K562 (cell line): ENCODE measurements around the gene RABIF.

Experiments
- CREB1 ChIP-seq, 2 experiments: sonication (generic) in 1 of 2; formaldehyde crosslinking in 1 of 2; IDR thresholded peaks; 2 replicates each; pipeline versions ENCODE4 v1.6.1 to v1.8.0; 2012 to 2022; ENCODE audit warnings: inconsistent platforms in 1 of 2, mild to moderate bottlenecking in 1 of 2, missing genetic modification reagents in 1 of 2, moderate library complexity in 1 of 2
- EGR1 ChIP-seq: fragments of 450-650 bp; conservative IDR thresholded peaks from 2 replicates; pipeline ENCODE4 v1.6.1; 2017; ENCODE audit warnings: mild to moderate bottlenecking
- GABPB1 ChIP-seq: sonication (generic); formaldehyde crosslinking; IDR thresholded peaks from 2 replicates; pipeline ENCODE4 v1.8.0; 2022; ENCODE audit warnings: mild to moderate bottlenecking, missing genetic modification reagents
- MBD2 ChIP-seq: sonication (generic); IDR thresholded peaks from 2 replicates; pipeline ENCODE4 v1.6.1; 2016; ENCODE audit warnings: low read depth, borderline replicate concordance
- SMAD4 ChIP-seq: fragments of 250-450 bp; sonication (Bioruptor Pico); conservative IDR thresholded peaks from 2 replicates; pipeline ENCODE4 v1.8.0; 2021; ENCODE audit warnings: inconsistent platforms, mild to moderate bottlenecking, moderate library complexity
- SRSF9 ChIP-seq: fragments of 200-400 bp; formaldehyde crosslinking; IDR thresholded peaks from 2 replicates; pipeline ENCODE4 v1.6.1; 2017; ENCODE audit warnings: low read depth, low read length, borderline replicate concordance
- ZSCAN29 ChIP-seq: fragments of 450-650 bp; IDR thresholded peaks from 2 replicates; pipeline ENCODE4 v1.6.1; 2017
- TF ChIP-seq, protein P1 (sequence below): sonication (generic); formaldehyde crosslinking; IDR thresholded peaks from 2 replicates; pipeline ENCODE4 v1.9.0; 2022; ENCODE audit warnings: mild to moderate bottlenecking, missing genetic modification reagents
- TF ChIP-seq, protein P2 (sequence below): sonication (generic); formaldehyde crosslinking; IDR thresholded peaks from 2 replicates; pipeline ENCODE4 v1.9.0; 2022; ENCODE audit warnings: mild to moderate bottlenecking, missing genetic modification reagents

DNA sequence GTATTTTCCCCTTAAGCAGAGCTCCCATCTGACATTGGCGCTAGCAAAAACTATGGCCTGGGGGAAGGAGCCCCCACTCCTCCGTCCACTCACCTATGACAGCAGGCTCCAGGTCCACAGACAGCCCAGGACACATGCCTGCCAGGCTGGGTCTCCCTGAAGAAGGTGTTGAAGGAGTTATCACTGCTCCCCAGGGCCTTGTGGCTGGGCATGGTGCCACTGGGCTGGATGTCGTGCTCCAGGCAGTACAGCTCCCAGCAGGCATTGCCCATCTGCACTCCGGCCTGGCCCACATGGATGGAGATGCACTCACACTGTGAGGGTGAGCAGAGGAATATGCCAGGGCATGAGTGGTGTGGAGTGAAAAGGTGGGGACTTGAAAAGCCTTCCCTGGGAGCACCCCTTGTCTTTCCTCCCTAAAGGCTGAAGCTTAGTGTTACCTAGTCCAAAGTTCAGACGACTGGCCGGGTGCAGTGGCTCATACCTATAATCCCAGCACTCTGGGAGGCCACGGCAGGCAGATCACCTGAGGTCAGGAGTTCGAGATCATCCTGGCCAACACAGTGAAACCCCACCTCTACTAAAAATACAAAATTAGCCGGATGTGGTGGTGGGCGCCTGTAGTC, 30.0 kb downstream of the RABIF start:
- TF ChIP-seq GABPB1 (no peak), EGR1 (no peak), SRSF9 (no peak), SMAD4 (CRISPR knock-in tag) (no peak), CREB1 (IDR thresholded peaks at IDR 0.05) (no peak), CREB1 (CRISPR knock-in tag; IDR thresholded peaks at IDR 0.05) (no peak), MBD2 (no peak), ZSCAN29 (no peak)
- TF ChIP-seq, protein P1, sequence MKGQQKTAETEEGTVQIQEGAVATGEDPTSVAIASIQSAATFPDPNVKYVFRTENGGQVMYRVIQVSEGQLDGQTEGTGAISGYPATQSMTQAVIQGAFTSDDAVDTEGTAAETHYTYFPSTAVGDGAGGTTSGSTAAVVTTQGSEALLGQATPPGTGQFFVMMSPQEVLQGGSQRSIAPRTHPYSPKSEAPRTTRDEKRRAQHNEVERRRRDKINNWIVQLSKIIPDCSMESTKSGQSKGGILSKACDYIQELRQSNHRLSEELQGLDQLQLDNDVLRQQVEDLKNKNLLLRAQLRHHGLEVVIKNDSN (CRISPR knock-in tag) = no peak
- TF ChIP-seq, protein P2, sequence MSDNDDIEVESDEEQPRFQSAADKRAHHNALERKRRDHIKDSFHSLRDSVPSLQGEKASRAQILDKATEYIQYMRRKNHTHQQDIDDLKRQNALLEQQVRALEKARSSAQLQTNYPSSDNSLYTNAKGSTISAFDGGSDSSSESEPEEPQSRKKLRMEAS (CRISPR knock-in tag) = no peak
